Epithelial cell of proximal tubule (primary cell): Measurements from ENCODE around the gene ABCC6. TPM values are rescaled to one million over a fixed set of nuclear protein-coding genes. Genes with fewer than 3 reads are reported as not detected.
A peak's percentile ranks its signal among the peaks of the same experiment; 100 is the strongest.

Experiments used
- DNase-seq: peaks from one replicate; pipeline ENCODE4 v3.0.0-alpha.2; 2011; ENCODE audit warnings: low read depth
- H3K4me3 ChIP-seq: 2 replicates; pipeline ENCODE4 v1.5.1; 2011; ENCODE audit warnings: low read depth, mild to moderate bottlenecking, low read length
- total RNA-seq: library from RNA; depleted of rRNA; stranded (reverse); fragments of >200 nt; gene quantifications from 2 replicates; pipeline ENCODE4 v1.2.3, GENCODE V29; 2015
- TF ChIP-seq, protein P1 (sequence below): conservative IDR thresholded peaks from 2 replicates; pipeline ENCODE4 v1.5.1; 2012; ENCODE audit warnings: low read depth, mild to moderate bottlenecking, low read length

The ABCC6 gene
- total RNA-seq, 1 donor from 2014 or later: 4.8 TPM

DNA sequence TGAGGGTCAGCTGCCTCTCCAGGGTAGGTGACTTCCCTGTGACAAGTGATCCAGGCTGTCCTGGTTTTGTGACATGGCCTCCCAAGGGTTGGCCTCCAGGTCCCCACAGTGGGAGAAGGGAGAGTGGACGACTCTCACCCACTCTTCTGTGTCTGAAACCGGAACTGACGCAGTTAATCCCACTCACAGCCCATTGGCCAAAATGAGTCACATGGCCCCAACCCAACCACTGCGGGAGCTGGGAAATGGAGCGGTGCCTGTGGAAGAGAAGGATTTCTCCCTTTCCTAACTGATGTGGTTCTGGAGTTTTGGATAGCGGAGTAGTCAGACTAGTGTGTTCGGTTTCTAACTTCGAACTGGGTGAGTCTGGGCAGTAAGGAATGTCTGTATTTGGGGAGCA lies 79.4 kb downstream of the ABCC6 start:
- TF ChIP-seq, protein P1, sequence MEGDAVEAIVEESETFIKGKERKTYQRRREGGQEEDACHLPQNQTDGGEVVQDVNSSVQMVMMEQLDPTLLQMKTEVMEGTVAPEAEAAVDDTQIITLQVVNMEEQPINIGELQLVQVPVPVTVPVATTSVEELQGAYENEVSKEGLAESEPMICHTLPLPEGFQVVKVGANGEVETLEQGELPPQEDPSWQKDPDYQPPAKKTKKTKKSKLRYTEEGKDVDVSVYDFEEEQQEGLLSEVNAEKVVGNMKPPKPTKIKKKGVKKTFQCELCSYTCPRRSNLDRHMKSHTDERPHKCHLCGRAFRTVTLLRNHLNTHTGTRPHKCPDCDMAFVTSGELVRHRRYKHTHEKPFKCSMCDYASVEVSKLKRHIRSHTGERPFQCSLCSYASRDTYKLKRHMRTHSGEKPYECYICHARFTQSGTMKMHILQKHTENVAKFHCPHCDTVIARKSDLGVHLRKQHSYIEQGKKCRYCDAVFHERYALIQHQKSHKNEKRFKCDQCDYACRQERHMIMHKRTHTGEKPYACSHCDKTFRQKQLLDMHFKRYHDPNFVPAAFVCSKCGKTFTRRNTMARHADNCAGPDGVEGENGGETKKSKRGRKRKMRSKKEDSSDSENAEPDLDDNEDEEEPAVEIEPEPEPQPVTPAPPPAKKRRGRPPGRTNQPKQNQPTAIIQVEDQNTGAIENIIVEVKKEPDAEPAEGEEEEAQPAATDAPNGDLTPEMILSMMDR: no peak
- DNase-seq: no peak
- H3K4me3 ChIP-seq: no peak overlapping the region

DNA sequence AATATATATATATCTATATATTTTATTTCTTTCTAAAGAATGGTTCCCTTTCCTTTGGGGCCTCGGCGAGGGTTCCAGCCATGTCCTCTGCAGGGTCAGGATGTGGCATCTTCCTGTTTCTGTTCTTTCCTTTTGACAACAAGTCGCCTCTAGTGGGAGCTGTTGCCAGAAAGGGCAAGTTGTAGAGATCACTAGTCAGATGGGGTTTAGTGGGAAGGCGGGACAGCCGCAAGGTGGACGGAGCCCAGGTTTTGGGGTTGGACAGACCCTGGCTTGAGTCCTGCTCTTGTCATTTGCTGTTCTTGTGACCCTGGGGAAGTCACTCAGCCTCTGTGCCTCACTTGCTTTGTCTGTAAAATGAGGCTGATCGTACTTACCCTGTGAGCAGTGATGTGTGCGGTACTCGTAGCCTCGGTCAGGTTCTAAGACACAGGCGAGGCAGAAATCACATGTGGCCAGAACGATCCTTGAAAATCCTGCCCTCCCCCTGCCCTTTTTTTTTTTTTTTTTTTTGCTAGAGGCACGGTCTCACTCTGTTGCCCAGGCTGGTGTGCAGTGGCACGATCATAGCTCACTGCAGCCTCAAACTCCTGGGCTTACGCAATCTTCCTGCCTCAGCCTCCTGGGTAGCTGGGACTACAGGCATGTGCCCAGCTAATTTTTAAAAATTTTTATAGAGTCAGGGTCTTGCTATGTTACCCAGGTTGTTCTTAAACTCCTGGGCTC lies 80.1 kb downstream of the ABCC6 start:
- no peak overlapping the region for H3K4me3 ChIP-seq
- peak; percentile 57 for DNase-seq

DNA sequence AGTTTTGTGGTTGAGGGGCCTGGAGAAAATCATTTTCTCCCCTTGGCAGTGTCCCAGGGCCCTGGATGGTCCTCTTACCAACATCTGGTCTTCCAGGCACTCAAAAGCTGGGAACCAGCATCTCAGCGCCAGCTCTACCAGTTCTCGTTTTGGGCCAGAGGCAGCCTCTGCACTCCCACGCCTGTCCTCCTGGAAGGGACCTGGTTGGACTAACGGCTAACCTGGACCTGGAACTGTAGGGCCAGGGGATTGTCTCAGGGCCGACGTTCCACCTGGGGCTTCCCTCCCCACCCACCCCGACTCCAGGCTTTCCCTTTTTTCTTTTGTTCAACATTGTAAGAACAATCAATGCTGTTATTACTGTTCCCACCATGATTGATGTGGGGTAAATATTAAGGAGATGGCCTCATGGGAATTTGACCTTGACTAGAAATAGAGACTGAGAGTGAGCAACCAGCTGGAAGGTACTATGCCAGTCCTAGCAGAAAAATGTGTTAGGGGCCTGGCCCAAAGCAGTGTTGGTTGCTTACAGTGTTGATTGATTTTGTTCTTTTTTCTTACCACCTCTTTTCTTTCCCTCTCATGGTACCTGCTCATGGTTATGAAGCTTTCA lies 81.4 kb downstream of the ABCC6 start:
- no peak for DNase-seq
- no peak overlapping the region for H3K4me3 ChIP-seq
- TF ChIP-seq, protein P1: no peak

More for the DNA sequence above, 80.1 kb downstream of the ABCC6 start:
- TF ChIP-seq, protein P1: peak; percentile 77

DNA sequence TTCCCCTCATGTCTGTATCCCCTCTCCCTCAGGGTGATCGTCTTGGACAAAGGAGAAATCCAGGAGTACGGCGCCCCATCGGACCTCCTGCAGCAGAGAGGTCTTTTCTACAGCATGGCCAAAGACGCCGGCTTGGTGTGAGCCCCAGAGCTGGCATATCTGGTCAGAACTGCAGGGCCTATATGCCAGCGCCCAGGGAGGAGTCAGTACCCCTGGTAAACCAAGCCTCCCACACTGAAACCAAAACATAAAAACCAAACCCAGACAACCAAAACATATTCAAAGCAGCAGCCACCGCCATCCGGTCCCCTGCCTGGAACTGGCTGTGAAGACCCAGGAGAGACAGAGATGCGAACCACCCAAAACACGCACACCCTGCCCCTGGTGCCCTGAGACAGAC lies 82.2 kb downstream of the ABCC6 start:
- H3K4me3 ChIP-seq: no peak overlapping the region
- DNase-seq: no peak
- TF ChIP-seq, protein P1: no peak

DNA sequence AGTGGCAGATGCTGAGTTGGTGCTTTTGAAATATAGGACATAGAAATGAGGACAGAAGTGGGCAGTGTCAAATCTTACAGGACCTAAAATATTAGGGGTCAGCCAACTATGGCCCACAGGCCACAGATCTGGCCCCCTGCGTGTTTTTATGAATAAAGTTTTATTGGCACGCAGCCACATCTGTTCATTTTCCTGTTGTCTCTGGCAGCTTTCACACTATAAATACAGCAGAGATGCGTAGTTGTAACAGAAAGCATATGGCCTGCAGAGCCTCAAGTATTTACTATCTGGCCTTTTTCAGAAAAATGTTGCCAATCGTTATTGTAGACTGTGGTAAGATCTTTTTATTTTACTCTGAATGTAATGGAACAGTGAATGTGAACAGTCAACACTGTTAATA lies 82.8 kb downstream of the ABCC6 start:
- TF ChIP-seq, protein P1: no peak
- no peak overlapping the region for H3K4me3 ChIP-seq
- DNase-seq: no peak

DNA sequence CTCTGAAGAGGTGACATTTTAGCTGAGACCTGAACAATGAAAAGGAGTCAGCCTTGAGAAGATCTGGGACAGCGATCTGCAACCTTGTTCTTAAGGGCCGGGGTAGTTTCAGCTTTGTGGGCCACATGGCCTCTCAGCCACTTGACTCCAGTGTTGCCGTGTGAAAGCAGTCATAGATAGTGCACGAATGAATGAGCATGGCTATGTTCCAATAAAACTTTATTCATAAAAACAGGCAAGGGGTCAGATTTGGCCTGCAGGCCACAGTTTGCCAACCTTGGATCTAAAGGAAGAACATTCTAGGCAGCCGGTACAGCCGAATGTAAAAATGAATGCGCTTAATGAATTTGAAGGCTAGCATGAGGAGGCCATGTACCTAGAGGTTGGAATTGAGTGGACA lies 83.5 kb downstream of the ABCC6 start:
- no peak overlapping the region for H3K4me3 ChIP-seq
- TF ChIP-seq, protein P1: no peak
- DNase-seq: no peak

DNA sequence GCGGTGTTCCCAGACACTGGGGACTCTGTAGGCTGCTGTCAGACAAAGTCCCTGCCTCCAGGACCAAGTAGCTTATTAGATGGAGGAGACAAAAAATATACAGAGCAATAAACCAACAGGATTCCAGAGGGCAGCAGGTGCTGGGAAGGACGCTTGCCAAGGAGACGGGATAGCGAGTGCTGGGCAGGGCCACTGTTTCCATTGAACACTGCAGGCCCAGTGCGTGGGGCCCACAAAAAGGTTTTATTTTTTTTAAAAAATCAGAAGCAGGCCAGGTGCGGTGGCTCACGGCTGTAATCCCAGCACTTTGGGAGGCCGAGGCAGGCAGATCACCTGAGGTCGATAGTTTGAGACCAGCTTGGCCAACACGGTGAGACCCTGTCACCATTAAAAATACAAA lies 84.2 kb downstream of the ABCC6 start:
- H3K4me3 ChIP-seq: no peak overlapping the region
- TF ChIP-seq, protein P1: no peak
- no peak for DNase-seq
